H9 (cell line): ENCODE measurements around the gene RHOB. TPM values are rescaled to one million over a fixed set of nuclear protein-coding genes. Genes with fewer than 3 reads are reported as not detected.

Experiments
- DNase-seq: peaks from one replicate; pipeline ENCODE4 v3.0.0-alpha.2; 2017
- H2AFZ ChIP-seq: one replicate; pipeline ENCODE4 v1.6.1; 2013; ENCODE audit warnings: mild to moderate bottlenecking, low read length, control low read depth, moderate library complexity
- H2AK5ac ChIP-seq: 2 replicates; pipeline ENCODE4 v1.6.1; 2013; ENCODE audit warnings: low read length, control low read depth, mixed read lengths; ENCODE audit not compliant: insufficient read length
- H2BK120ac ChIP-seq: one replicate; pipeline ENCODE4 v1.6.1; 2013; ENCODE audit warnings: low read depth, mild to moderate bottlenecking, low read length, control low read depth, inconsistent platforms; ENCODE audit not compliant: poor library complexity, severe bottlenecking
- H2BK12ac ChIP-seq: 2 replicates; pipeline ENCODE4 v1.6.1; 2013; ENCODE audit warnings: low read length, control low read depth, mixed read lengths, low read depth; ENCODE audit not compliant: insufficient read length
- H2BK15ac ChIP-seq: 2 replicates; pipeline ENCODE4 v1.6.1; 2013; ENCODE audit warnings: low read depth, low read length, control low read depth
- H2BK20ac ChIP-seq: one replicate; pipeline ENCODE4 v1.6.1; 2013; ENCODE audit warnings: low read depth, mild to moderate bottlenecking, low read length, control low read depth, inconsistent platforms; ENCODE audit not compliant: poor library complexity, severe bottlenecking
- H2BK5ac ChIP-seq: 2 replicates; pipeline ENCODE4 v1.6.1; 2013; ENCODE audit warnings: low read length, control low read depth, mixed read lengths; ENCODE audit not compliant: insufficient read length
- H3K14ac ChIP-seq: 2 replicates; pipeline ENCODE4 v1.6.1; 2013; ENCODE audit warnings: low read length, control low read depth; ENCODE audit not compliant: insufficient read depth
- H3K18ac ChIP-seq: 2 replicates; pipeline ENCODE4 v1.6.1; 2013; ENCODE audit warnings: low read depth, mild to moderate bottlenecking, mixed read lengths, low read length, control low read depth; ENCODE audit not compliant: insufficient read length
- H3K23ac ChIP-seq: 2 replicates; pipeline ENCODE4 v1.6.1; 2013; ENCODE audit warnings: low read length, control low read depth, mixed read lengths, low read depth; ENCODE audit not compliant: insufficient read length
- H3K23me2 ChIP-seq: 2 replicates; pipeline ENCODE4 v1.6.1; 2013; ENCODE audit warnings: low read depth, mild to moderate bottlenecking, mixed read lengths, low read length, control low read depth; ENCODE audit not compliant: insufficient read length, poor library complexity, severe bottlenecking
- H3K27ac ChIP-seq: 2 replicates; pipeline ENCODE4 v1.5.1; 2013; ENCODE audit warnings: low read length, control low read depth, mixed read lengths, low read depth; ENCODE audit not compliant: insufficient read length
- H3K27me3 ChIP-seq: 2 replicates; pipeline ENCODE4 v1.6.1; 2013; ENCODE audit warnings: low read length, control low read depth, inconsistent platforms; ENCODE audit not compliant: insufficient read depth
- H3K4ac ChIP-seq: 2 replicates; pipeline ENCODE4 v1.6.1; 2013; ENCODE audit warnings: low read depth, mild to moderate bottlenecking, control low read depth, inconsistent platforms, low read length, moderate library complexity
- H3K4me1 ChIP-seq: 2 replicates; pipeline ENCODE4 v1.6.1; 2013; ENCODE audit warnings: low read length, control low read depth, inconsistent platforms; ENCODE audit not compliant: insufficient read depth
- H3K4me2 ChIP-seq: 2 replicates; pipeline ENCODE4 v1.6.1; 2013; ENCODE audit warnings: low read length, control low read depth, mixed read lengths; ENCODE audit not compliant: insufficient read length, insufficient read depth
- H3K56ac ChIP-seq: 2 replicates; pipeline ENCODE4 v1.6.1; 2013; ENCODE audit warnings: low read depth, mild to moderate bottlenecking, mixed read lengths, low read length, control low read depth; ENCODE audit not compliant: insufficient read length
- H3K79me1 ChIP-seq: 2 replicates; pipeline ENCODE4 v1.6.1; 2013; ENCODE audit warnings: low read depth, mild to moderate bottlenecking, moderate library complexity, low read length, control low read depth, inconsistent platforms; ENCODE audit not compliant: insufficient read depth, poor library complexity, severe bottlenecking
- H3K79me2 ChIP-seq: 2 replicates; pipeline ENCODE4 v1.6.1; 2013; ENCODE audit warnings: low read length, control low read depth, inconsistent platforms; ENCODE audit not compliant: insufficient read depth
- H3K9ac ChIP-seq: 2 replicates; pipeline ENCODE4 v1.6.1; 2013; ENCODE audit warnings: low read length, control low read depth, mixed read lengths; ENCODE audit not compliant: insufficient read length; ENCODE audit errors: extremely low read depth
- H3K9me3 ChIP-seq: one replicate; pipeline ENCODE4 v1.6.1; 2013; ENCODE audit warnings: low read depth, low read length, inconsistent platforms; ENCODE audit not compliant: control insufficient read depth
- H3T11ph ChIP-seq: one replicate; pipeline ENCODE4 v1.6.1; 2013; ENCODE audit warnings: mild to moderate bottlenecking, low read length, control low read depth, inconsistent platforms
- H4K20me1 ChIP-seq: one replicate; pipeline ENCODE4 v1.6.1; 2013; ENCODE audit not compliant: control insufficient read depth, insufficient read length, insufficient read depth
- H4K5ac ChIP-seq: 2 replicates; pipeline ENCODE4 v1.6.1; 2013; ENCODE audit warnings: low read depth, mild to moderate bottlenecking, mixed read lengths, low read length, control low read depth; ENCODE audit not compliant: insufficient read length
- H4K8ac ChIP-seq: replicated peaks from 2 replicates; pipeline ENCODE4 v1.6.1; 2013; ENCODE audit warnings: low read length, control low read depth, mixed read lengths, low read depth; ENCODE audit not compliant: insufficient read length
- H4K91ac ChIP-seq: 2 replicates; pipeline ENCODE4 v1.6.1; 2013; ENCODE audit warnings: low read depth, mild to moderate bottlenecking, moderate library complexity, mixed read lengths, low read length, control low read depth; ENCODE audit not compliant: insufficient read length
- H3K27ac Mint-ChIP-seq, 3 experiments: 2 replicates in 2 of 3; 3 replicates in 1 of 3; pipeline ENCODE4 v1.8.0; 2020 to 2021; ENCODE audit warnings: mixed read lengths in 3 of 3, mild to moderate bottlenecking in 1 of 3, moderate library complexity in 1 of 3
- H3K27me3 Mint-ChIP-seq: 2 replicates; pipeline ENCODE4 v1.8.0; 2021; ENCODE audit warnings: low read depth, mild to moderate bottlenecking, moderate library complexity, mixed read lengths
- H3K36me3 Mint-ChIP-seq, 3 experiments: 2 replicates in 2 of 3; 3 replicates in 1 of 3; pipeline ENCODE4 v1.8.0; 2020 to 2021; ENCODE audit warnings: low read depth in 3 of 3, mixed read lengths in 3 of 3; ENCODE audit not compliant: insufficient read depth in 1 of 3
- H3K4me1 Mint-ChIP-seq, 2 experiments: 2 replicates each; pipeline ENCODE4 v1.8.0; 2020; ENCODE audit warnings: mixed read lengths in 2 of 2
- H3K4me3 Mint-ChIP-seq, 2 experiments: 2 replicates in 1 of 2; 3 replicates in 1 of 2; pipeline ENCODE4 v1.8.0; 2020 to 2021; ENCODE audit warnings: mild to moderate bottlenecking in 2 of 2, mixed read lengths in 2 of 2, moderate library complexity in 1 of 2
- H3K9me3 Mint-ChIP-seq, 2 experiments: 2 replicates in 1 of 2; 3 replicates in 1 of 2; pipeline ENCODE4 v1.8.0; 2020; ENCODE audit warnings: mild to moderate bottlenecking in 2 of 2, mixed read lengths in 2 of 2, moderate library complexity in 1 of 2
- CTCF ChIP-seq: fragments of 200-600 bp; sonication (generic); conservative IDR thresholded peaks from 3 replicates; pipeline ENCODE4 v1.8.0; 2021; ENCODE audit warnings: antibody characterized with exemption, mild to moderate bottlenecking
- total RNA-seq: library from RNA; stranded (reverse); gene quantifications from 2 replicates; pipeline ENCODE4 v1.2.1, GENCODE V29; 2021

RHOB gene
- total RNA-seq, 1 experiment from 2014 or later, result 10.3 TPM

- Histone ChIP-seq H3T11ph (no peak overlapping the region), H4K5ac (no peak overlapping the region), H2BK120ac (no peak overlapping the region), H2BK5ac (no peak overlapping the region), H4K20me1 (no peaks in the 10 kb centered on the region), H4K91ac (no peak overlapping the region), H2BK15ac (no peak overlapping the region), H3K4ac (no peak overlapping the region), H3K23ac (no peak overlapping the region), H3K4me2 (no peak overlapping the region), H3K79me1 (no peaks in the 10 kb centered on the region), H2BK12ac (no peak overlapping the region), H2BK20ac (no peak overlapping the region), H3K9me3 (no peaks in the 10 kb centered on the region), H3K4me1 (no peaks in the 10 kb centered on the region), H3K18ac (no peak overlapping the region), H3K27me3 (no peaks in the 10 kb centered on the region; the same call in 1 of the 2 replicates), H3K23me2 (no peaks in the 10 kb centered on the region), H3K27ac (no peak overlapping the region), H3K9ac (no peak overlapping the region), H2AK5ac (no peak overlapping the region), H4K8ac (no peak overlapping the region), H3K79me2 (no peaks in the 10 kb centered on the region), H3K14ac (no peak overlapping the region), H2AFZ (no peak overlapping the region), H3K56ac (no peak overlapping the region)
- no peak for TF ChIP-seq CTCF
- Mint-ChIP-seq H3K27ac (no peak overlapping the region), H3K9me3 (peaks cover 2 to 3% of the 10 kb centered on the region in 2 experiments; a peak in 4 of 5 replicates), H3K4me1 (peaks cover 21 to 22% of the 10 kb centered on the region in 2 experiments), H3K36me3 (peaks cover 0 to 2% (median 0%) of the 10 kb centered on the region in 3 experiments; a peak in 2 of 7 replicates), H3K27me3 (peaks cover 64% of the 10 kb centered on the region), H3K4me3 (no peak overlapping the region)
- no peak for DNase-seq
Observed at GRCh38 chr2:20456116-20456571, 9.3 kb downstream of the RHOB start.
